Prostate gland (tissue), 2 donors: ENCODE data around the gene GSTO1. TPM values are rescaled to one million over a fixed set of nuclear protein-coding genes. Genes with fewer than 3 reads are reported as not detected.
A peak's percentile ranks its signal among the peaks of the same experiment; 100 is the strongest.

Source experiments
- DNase-seq: peaks from one replicate; pipeline ENCODE4 v3.0.0-alpha.2; 2019; ENCODE audit warnings: low spot score
- H3K27ac ChIP-seq, 2 donors: fragments of 200-600 bp; sonication (generic); 2 replicates each; pipeline ENCODE4 v1.5.1; 2017 to 2019
- H3K27me3 ChIP-seq: fragments of 200-600 bp; sonication (generic); replicated peaks from 2 replicates; pipeline ENCODE4 v1.5.1; 2019; ENCODE audit not compliant: insufficient read depth
- H3K36me3 ChIP-seq, 2 donors: fragments of 200-600 bp; sonication (generic); 1 replicate in 1 of 2; 2 replicates in 1 of 2; pipeline versions ENCODE4 v1.5.1 to v1.8.1; 2017 to 2019
- H3K4me1 ChIP-seq: fragments of 200-600 bp; sonication (generic); replicated peaks from 2 replicates; pipeline ENCODE4 v1.5.1; 2019
- H3K4me3 ChIP-seq, 2 donors: fragments of 200-600 bp; sonication (generic); 2 replicates each; pipeline ENCODE4 v1.5.1; 2017 to 2019
- H3K9me3 ChIP-seq: fragments of 200-600 bp; sonication (generic); 2 replicates; pipeline ENCODE4 v1.5.1; 2017
- POLR2A ChIP-seq: fragments of 450-650 bp; IDR thresholded peaks from one replicate; pipeline ENCODE4 v1.6.1; 2016; ENCODE audit warnings: antibody characterized with exemption, mild to moderate bottlenecking
- POLR2AphosphoS5 ChIP-seq: sonication (generic); formaldehyde crosslinking; IDR thresholded peaks from one replicate; pipeline ENCODE4 v1.6.1; 2017; ENCODE audit warnings: antibody characterized with exemption
- WGBS: methylation state at CpG from one replicate; pipeline ENCODE4 v1.1.5; 2018; 5-methylcytosine and 5-hydroxymethylcytosine counted together
- intact Hi-C: fragments of 100-400 bp; cut with DNase I; formaldehyde crosslinking; loops from one replicate; pipeline ENCODE4 v1.14.2; 2022
- total RNA-seq, 2 donors: library from RNA; depleted of rRNA; stranded (reverse); fragments of >200 nt; gene quantifications; one replicate each; pipeline ENCODE4 v1.1.0, GENCODE V29; 2016
- TF ChIP-seq, protein P1 (sequence below), 4 experiments: fragments of 200-600 bp in 2 of 4; fragments of 450-650 bp in 2 of 4; sonication (generic) in 2 of 4; IDR thresholded peaks; 1 replicate in 3 of 4; 2 replicates in 1 of 4; pipeline ENCODE4 v1.5.1; 2016 to 2019; ENCODE audit warnings: antibody characterized with exemption in 4 of 4, mild to moderate bottlenecking in 2 of 4, moderate library complexity in 2 of 4

GSTO1 gene
- total RNA-seq, 2 donors from 2014 or later, result 46.8 to 91.8 TPM

DNA sequence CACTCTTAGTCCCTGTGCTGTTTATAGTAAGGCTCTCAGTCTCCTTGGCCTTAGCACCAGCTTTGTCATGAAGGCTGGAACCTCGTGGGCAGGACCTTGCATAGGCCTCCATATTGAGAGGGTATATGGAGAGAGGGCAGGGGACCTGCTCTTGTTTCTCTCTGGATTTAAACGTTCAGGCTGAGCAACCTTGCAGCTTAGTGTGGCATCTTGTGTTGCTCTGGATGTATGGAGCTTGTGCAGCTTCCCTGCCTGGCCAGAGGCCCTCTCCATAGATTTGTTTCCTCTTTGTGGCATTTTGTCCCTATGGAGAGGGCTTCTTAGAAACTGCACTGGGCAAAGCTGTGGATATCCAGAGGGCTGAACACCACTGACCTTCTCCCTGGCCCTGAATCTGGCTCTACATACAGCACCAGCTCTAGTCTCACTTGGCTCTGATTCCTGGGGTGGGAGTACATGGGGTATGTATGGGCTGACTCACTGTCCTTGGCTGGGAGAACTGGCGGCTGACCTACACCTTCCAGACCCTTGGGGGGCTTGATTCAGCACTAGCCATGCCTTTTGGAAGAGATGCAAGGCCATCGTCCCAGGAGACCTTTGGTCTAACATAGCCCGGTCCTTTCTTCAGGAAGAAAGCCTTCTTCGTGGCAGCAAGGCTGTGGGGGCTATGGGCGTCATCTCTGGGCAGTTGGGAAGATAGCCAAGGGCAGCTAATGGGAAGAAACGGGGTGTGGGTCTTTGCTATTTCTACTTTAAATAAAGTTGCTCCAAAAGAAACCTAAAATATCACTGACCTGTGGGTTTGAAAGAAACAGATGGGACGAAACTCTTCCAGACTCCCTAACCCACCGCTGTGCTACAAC, 53.1 kb downstream of the GSTO1 start:
- H3K4me1 ChIP-seq, result peaks cover 12% of the 10 kb centered on the region
- H3K9me3 ChIP-seq, result no peaks in the 10 kb centered on the region
- WGBS, result 70% methylated on average over 10 of the region's 10 CpGs
- DNase-seq, result no peak
- H3K27ac ChIP-seq, result no peak overlapping the region
- no peaks in the 10 kb centered on the region for H3K36me3 ChIP-seq
- H3K4me3 ChIP-seq, result no peak overlapping the region
- TF ChIP-seq, protein P1, sequence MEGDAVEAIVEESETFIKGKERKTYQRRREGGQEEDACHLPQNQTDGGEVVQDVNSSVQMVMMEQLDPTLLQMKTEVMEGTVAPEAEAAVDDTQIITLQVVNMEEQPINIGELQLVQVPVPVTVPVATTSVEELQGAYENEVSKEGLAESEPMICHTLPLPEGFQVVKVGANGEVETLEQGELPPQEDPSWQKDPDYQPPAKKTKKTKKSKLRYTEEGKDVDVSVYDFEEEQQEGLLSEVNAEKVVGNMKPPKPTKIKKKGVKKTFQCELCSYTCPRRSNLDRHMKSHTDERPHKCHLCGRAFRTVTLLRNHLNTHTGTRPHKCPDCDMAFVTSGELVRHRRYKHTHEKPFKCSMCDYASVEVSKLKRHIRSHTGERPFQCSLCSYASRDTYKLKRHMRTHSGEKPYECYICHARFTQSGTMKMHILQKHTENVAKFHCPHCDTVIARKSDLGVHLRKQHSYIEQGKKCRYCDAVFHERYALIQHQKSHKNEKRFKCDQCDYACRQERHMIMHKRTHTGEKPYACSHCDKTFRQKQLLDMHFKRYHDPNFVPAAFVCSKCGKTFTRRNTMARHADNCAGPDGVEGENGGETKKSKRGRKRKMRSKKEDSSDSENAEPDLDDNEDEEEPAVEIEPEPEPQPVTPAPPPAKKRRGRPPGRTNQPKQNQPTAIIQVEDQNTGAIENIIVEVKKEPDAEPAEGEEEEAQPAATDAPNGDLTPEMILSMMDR (IDR thresholded peaks at IDR 0.05), result no peak
- TF ChIP-seq POLR2AphosphoS5, result no peak
- no peak for TF ChIP-seq POLR2A
- intact Hi-C loops, result loop anchor here (5.0 kb wide), 1 partner anchor 44 kb away; the partner anchor contains the start of gene CFAP58
- H3K27me3 ChIP-seq, result no peaks in the 10 kb centered on the region

DNA sequence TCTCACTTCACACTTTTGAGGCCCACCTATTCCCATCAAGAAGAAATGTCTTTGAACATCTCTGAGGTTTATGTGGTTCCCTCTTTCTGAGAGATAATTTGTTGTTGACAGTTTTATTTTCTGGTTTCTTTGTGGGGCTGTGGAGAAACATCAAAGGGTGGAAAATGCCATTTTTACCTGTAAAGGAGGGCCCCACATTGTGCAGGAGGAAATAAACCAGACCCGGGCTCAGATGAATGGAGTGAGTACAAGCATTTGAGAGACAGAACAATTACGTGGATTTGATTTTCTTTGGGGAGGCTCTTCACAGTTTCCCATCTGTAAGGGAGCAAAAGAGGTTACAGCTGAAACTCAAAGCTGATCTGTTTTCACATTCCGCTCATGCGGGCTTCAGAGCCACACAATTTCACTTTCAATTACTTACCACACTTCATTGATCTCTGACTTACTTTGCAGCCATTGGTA, 53.8 kb downstream of the GSTO1 start:
- Histone ChIP-seq H3K4me1 (peaks cover 12% of the 10 kb centered on the region), H3K9me3 (no peaks in the 10 kb centered on the region), H3K27ac (no peak overlapping the region), H3K4me3 (no peak overlapping the region), H3K27me3 (no peaks in the 10 kb centered on the region), H3K36me3 (no peaks in the 10 kb centered on the region)
- DNase-seq, result no peak
- TF ChIP-seq, protein P1 (IDR thresholded peaks at IDR 0.05), result no peak
- no peak for TF ChIP-seq POLR2A
- no peak for TF ChIP-seq POLR2AphosphoS5
- intact Hi-C loops, result loop anchor here (5.0 kb wide), 1 partner anchor 44 kb away; the partner anchor contains the start of gene CFAP58
- 72% methylated on average over 4 of the region's 4 CpGs for WGBS

DNA sequence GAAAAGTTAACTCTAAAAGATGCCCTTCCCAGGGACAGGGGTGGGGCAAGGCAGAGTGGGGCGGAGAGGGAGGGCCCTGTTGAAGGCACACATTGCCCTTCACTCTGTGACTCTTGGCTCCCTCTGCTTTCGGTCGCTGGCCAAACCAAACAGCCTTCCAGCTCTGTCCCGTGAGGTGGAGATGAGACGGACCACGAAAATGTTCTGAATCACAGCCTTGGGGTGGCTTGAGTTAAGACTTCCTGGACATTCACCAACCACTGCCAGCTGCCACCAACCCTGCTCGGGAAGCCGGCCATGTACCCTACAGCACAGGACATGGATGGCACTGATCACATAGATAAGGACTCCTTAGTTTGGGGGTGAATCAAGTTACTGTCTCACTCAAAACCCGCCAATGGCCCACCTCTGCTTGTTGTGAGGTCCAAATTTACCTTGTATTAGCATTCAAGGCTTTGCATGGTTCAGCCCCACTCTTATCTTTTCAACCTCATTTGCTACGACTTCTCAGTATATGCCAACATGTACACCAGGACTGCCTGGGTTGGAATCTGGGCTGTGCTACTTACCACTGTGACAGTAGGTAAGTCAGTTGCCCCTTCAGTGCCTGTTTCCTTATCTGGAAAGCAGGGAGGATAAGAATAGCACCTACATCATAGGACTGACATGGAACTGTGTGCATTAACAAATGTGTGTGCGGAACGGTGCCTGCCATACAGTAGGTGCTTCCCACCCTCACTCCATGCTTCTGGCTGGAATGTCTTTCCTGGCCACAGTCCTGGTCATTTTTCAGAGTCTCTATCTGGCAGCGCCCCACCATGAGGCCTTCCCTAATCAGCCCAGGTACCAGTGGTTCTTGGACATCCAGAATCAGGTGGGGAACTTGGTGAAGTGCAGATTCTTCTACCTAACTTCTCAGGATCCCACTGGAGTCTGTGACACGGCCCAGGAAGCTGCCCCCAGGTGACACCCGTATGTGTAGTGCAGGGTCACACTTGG, 55.6 kb downstream of the GSTO1 start:
- Histone ChIP-seq H3K27ac (peak overlapping the region; percentile 57 to 69), H3K4me1 (peaks cover 12% of the 10 kb centered on the region)
- no peak for TF ChIP-seq POLR2A
- TF ChIP-seq, protein P1 (IDR thresholded peaks at IDR 0.05), result no peak
- peak; percentile 83 for TF ChIP-seq POLR2AphosphoS5

DNA sequence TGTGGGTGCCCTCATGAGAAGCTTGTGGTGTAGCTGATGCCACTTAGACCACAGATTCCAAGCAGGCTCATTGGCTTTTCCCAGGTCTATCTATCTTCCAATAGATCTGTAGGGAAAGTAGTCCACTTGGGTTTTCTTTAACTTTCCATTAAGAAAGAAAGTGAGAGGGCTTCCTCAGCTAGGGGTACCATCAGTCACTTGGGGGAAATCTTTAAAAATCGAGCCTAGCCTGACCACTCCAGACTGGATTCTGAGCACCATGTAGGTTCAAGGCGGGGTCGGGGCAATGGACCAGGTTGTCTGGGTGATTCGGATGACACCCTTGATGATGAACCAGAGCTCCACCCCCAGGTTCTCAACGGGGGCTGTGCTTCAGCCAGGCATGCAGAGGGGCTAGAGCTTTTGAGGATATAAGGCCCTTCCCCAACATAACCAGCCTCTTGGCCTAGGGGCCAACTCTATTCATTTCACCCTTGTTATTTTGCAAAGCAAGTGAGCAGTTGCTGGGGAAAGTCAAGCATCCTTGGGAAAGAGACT, 56.6 kb downstream of the GSTO1 start:
- intact Hi-C loops, result no loop called here
- Histone ChIP-seq H3K27ac (no peak overlapping the region), H3K4me3 (no peak overlapping the region), H3K36me3 (peaks cover 0 to 10% of the 10 kb centered on the region in 2 donors), H3K4me1 (peaks cover 12% of the 10 kb centered on the region), H3K9me3 (no peaks in the 10 kb centered on the region), H3K27me3 (no peaks in the 10 kb centered on the region)
- no peak for DNase-seq
- TF ChIP-seq, protein P1 (IDR thresholded peaks at IDR 0.05), result no peak
- no peak for TF ChIP-seq POLR2AphosphoS5
- no peak for TF ChIP-seq POLR2A
- 85% methylated on average over 5 of the region's 5 CpGs for WGBS

More for the DNA sequence above, 55.6 kb downstream of the GSTO1 start:
- peak; percentile 77 for DNase-seq
- Histone ChIP-seq H3K4me3 (no peak overlapping the region), H3K27me3 (no peaks in the 10 kb centered on the region), H3K36me3 (peaks cover 0 to 10% of the 10 kb centered on the region in 2 donors), H3K9me3 (no peaks in the 10 kb centered on the region)
- intact Hi-C loops, result loop anchor here (5.0 kb wide), 1 partner anchor 42 kb away; the partner anchor contains the start of gene CFAP58
- WGBS, result 45% methylated on average over 15 of the region's 15 CpGs
